Measurements from ENCODE around the gene SV2B. TPM values are rescaled to one million over a fixed set of nuclear protein-coding genes. Genes with fewer than 3 reads are reported as not detected.

Gene SV2B
- total RNA-seq, 2 donors from 2014 or later = 6.5 to 8.8 TPM

- Histone ChIP-seq H3K9ac (ENCODE audit: extremely low read depth, low read length, poor library complexity, severe bottlenecking) (no peak overlapping the region), H3K36me3 (ENCODE audit: control insufficient read depth, insufficient read depth, low read length) (no peaks in the 10 kb centered on the region), H3K4me3 (ENCODE audit: low read length) (no peak overlapping the region), H3K27me3 (ENCODE audit: control insufficient read depth, insufficient read depth, low read length, poor library complexity, severe bottlenecking) (no peaks in the 10 kb centered on the region), H3K4me1 (ENCODE audit: control insufficient read depth, insufficient read depth, low read length) (peaks cover 3% of the 10 kb centered on the region), H3K27ac (ENCODE audit: low read depth, low read length) (no peak overlapping the region), H3K9me3 (ENCODE audit: control insufficient read depth, low read length) (no peaks in the 10 kb centered on the region)
- DNase-seq = peak; percentile 52
- peaks cover 2% of the 10 kb centered on the region for H3K36me3 Mint-ChIP-seq (ENCODE audit: low read depth)
- H3K9me3 Mint-ChIP-seq = peaks cover 7% of the 10 kb centered on the region
- peaks cover 9% of the 10 kb centered on the region for H3K4me1 Mint-ChIP-seq
- peaks cover 12% of the 10 kb centered on the region for H3K27me3 Mint-ChIP-seq (ENCODE audit: insufficient read depth)
- WGBS, 2 experiments (ENCODE audit: insufficient coverage in 1 of 2, insufficient read length in 1 of 2) = 70 to 81% methylated on average over 7 to 11 of the region's 11 CpGs
- no peak for TF ChIP-seq CTCF (conservative IDR thresholded peaks at IDR 0.05)
- H3K4me3 Mint-ChIP-seq = no peak overlapping the region
- H3K27ac Mint-ChIP-seq = no peak overlapping the region
Measured at GRCh38 chr15:91214675-91215590, 114.9 kb downstream of the SV2B start.

- no peak overlapping the region for H3K27ac Mint-ChIP-seq
- Histone ChIP-seq H3K4me1 (ENCODE audit: control insufficient read depth, insufficient read depth, low read length) (peaks cover 3% of the 10 kb centered on the region), H3K27ac (ENCODE audit: low read depth, low read length) (no peak overlapping the region), H3K27me3 (ENCODE audit: control insufficient read depth, insufficient read depth, low read length, poor library complexity, severe bottlenecking) (no peaks in the 10 kb centered on the region), H3K4me3 (ENCODE audit: low read length) (no peak overlapping the region), H3K36me3 (ENCODE audit: control insufficient read depth, insufficient read depth, low read length) (no peaks in the 10 kb centered on the region), H3K9me3 (ENCODE audit: control insufficient read depth, low read length) (no peaks in the 10 kb centered on the region), H3K9ac (ENCODE audit: extremely low read depth, low read length, poor library complexity, severe bottlenecking) (no peak overlapping the region)
- peaks cover 7% of the 10 kb centered on the region for H3K9me3 Mint-ChIP-seq
- TF ChIP-seq CTCF (conservative IDR thresholded peaks at IDR 0.05) = no peak
- peaks cover 2% of the 10 kb centered on the region for H3K36me3 Mint-ChIP-seq (ENCODE audit: low read depth)
- no peak overlapping the region for H3K4me3 Mint-ChIP-seq
- 91 to 94% methylated on average over 3 of the region's 3 CpGs for WGBS, 2 experiments (ENCODE audit: insufficient coverage in 1 of 2, insufficient read length in 1 of 2)
- peaks cover 11% of the 10 kb centered on the region for H3K4me1 Mint-ChIP-seq
- no peak for DNase-seq
- H3K27me3 Mint-ChIP-seq (ENCODE audit: insufficient read depth) = peaks cover 12% of the 10 kb centered on the region
Measured at GRCh38 chr15:91216000-91216399, 115.9 kb downstream of the SV2B start.

- TF ChIP-seq CTCF (conservative IDR thresholded peaks at IDR 0.05) = no peak
- H3K9me3 ChIP-seq (ENCODE audit: control insufficient read depth, low read length) = no peaks in the 10 kb centered on the region
- Mint-ChIP-seq H3K4me3 (no peak overlapping the region), H3K27me3 (ENCODE audit: insufficient read depth) (peaks cover 19% of the 10 kb centered on the region), H3K36me3 (ENCODE audit: low read depth) (no peaks in the 10 kb centered on the region), H3K4me1 (peaks cover 14% of the 10 kb centered on the region), H3K27ac (no peak overlapping the region), H3K9me3 (peaks cover 2% of the 10 kb centered on the region)
- 92 to 100% methylated on average over 1 of the region's 1 CpG for WGBS, 2 experiments (ENCODE audit: insufficient coverage in 1 of 2, insufficient read length in 1 of 2)
- peaks cover 3% of the 10 kb centered on the region for H3K4me1 ChIP-seq (ENCODE audit: control insufficient read depth, insufficient read depth, low read length)
- no peak overlapping the region for H3K4me3 ChIP-seq (ENCODE audit: low read length)
- H3K9ac ChIP-seq (ENCODE audit: extremely low read depth, low read length, poor library complexity, severe bottlenecking) = no peak overlapping the region
- H3K27ac ChIP-seq (ENCODE audit: low read depth, low read length) = no peak overlapping the region
- peaks cover 11% of the 10 kb centered on the region for H3K27me3 ChIP-seq (ENCODE audit: control insufficient read depth, insufficient read depth, low read length, poor library complexity, severe bottlenecking)
- H3K36me3 ChIP-seq (ENCODE audit: control insufficient read depth, insufficient read depth, low read length) = no peaks in the 10 kb centered on the region
- no peak for DNase-seq
Measured at GRCh38 chr15:91219206-91219605, 119.1 kb downstream of the SV2B start.
